K562 (cell line): ENCODE data around the gene CENPA. TPM values are rescaled to one million over a fixed set of nuclear protein-coding genes. Genes with fewer than 3 reads are reported as not detected.

ENCODE experiments used
- LEF1 ChIP-seq: fragments of 450-650 bp; IDR thresholded peaks from 2 replicates; pipeline ENCODE4 v1.6.1; 2016; ENCODE audit warnings: mild to moderate bottlenecking
- MAX ChIP-seq: sonication (generic); formaldehyde crosslinking; IDR thresholded peaks from 2 replicates; pipeline ENCODE4 v1.9.0; 2022; ENCODE audit warnings: mild to moderate bottlenecking, missing genetic modification reagents
- MTA3 ChIP-seq: fragments of 450-650 bp; formaldehyde crosslinking; IDR thresholded peaks from 2 replicates; pipeline ENCODE4 v1.6.1; 2017; ENCODE audit warnings: mild to moderate bottlenecking, borderline replicate concordance
- MYBL2 ChIP-seq, 2 experiments: fragments of 450-650 bp in 1 of 2; sonication (generic) in 1 of 2; formaldehyde crosslinking in 1 of 2; IDR thresholded peaks; 2 replicates each; pipeline versions ENCODE4 v1.6.1 to v1.8.1; 2017 to 2022; ENCODE audit warnings: borderline replicate concordance in 1 of 2, inconsistent platforms in 1 of 2, low read depth in 1 of 2, mild to moderate bottlenecking in 1 of 2, missing genetic modification reagents in 1 of 2, moderate library complexity in 1 of 2
- POLR2AphosphoS5 ChIP-seq: IDR thresholded peaks from 2 replicates; pipeline ENCODE4 v1.6.1; 2011; ENCODE audit warnings: mild to moderate bottlenecking, low read depth, low read length, moderate library complexity; ENCODE audit not compliant: control insufficient read depth, insufficient read depth
- POLR2H ChIP-seq: IDR thresholded peaks from 2 replicates; pipeline ENCODE4 v1.6.1; 2016; ENCODE audit warnings: missing genetic modification characterization, low read depth, mild to moderate bottlenecking, control low read depth, missing compliant biosample characterization, moderate library complexity
- RBM34 ChIP-seq: fragments of 200-400 bp; formaldehyde crosslinking; IDR thresholded peaks from 2 replicates; pipeline ENCODE4 v1.6.1; 2018; ENCODE audit warnings: low read length, borderline replicate concordance; ENCODE audit not compliant: insufficient read depth
- SAFB ChIP-seq: fragments of 200-400 bp; formaldehyde crosslinking; IDR thresholded peaks from 2 replicates; pipeline ENCODE4 v1.6.1; 2017; ENCODE audit warnings: low read depth, low read length, borderline replicate concordance
- TSC22D4 ChIP-seq: fragments of 450-650 bp; IDR thresholded peaks from 2 replicates; pipeline ENCODE4 v1.6.1; 2016; ENCODE audit warnings: missing genetic modification characterization, missing biosample characterization, control low read depth
- ZNF384 ChIP-seq: IDR thresholded peaks from 2 replicates; pipeline ENCODE4 v1.6.1; 2012; ENCODE audit warnings: low read depth, low read length, improper control_type of control experiment
- ZNF77 ChIP-seq: fragments of 250-450 bp; sonication (Bioruptor Pico); IDR thresholded peaks from 2 replicates; pipeline ENCODE4 v1.5.0; 2020
- polyA plus RNA-seq, 8 experiments: library from polyadenylated mRNA; depleted of rRNA in 4 of 8; stranded (reverse) in 5 of 8; unstranded in 3 of 8; fragments of >200 nt; fragmentation: Nextera tagmentation in 2 of 8; fragmentation: Illumina TruSeq in 1 of 8; extraction: Ambion mirVana in 2 of 8; extraction: Trizol in 1 of 8; gene quantifications; 2 replicates each; pipeline versions ENCODE4 v1.2.1 to v1.2.3, GENCODE V29; 2011 to 2014; ENCODE audit warnings: inconsistent platforms in 1 of 8, missing spikeins in 1 of 8
- total RNA-seq, 7 experiments: library from RNA; depleted of rRNA in 6 of 7; stranded (reverse); fragments of >200 nt in 6 of 7; fragmentation: Illumina TruSeq in 2 of 7; extraction: Trizol in 2 of 7; gene quantifications; 2 replicates each; pipeline versions ENCODE4 v1.2.1 to v1.2.3, GENCODE V29; 2011 to 2021; ENCODE audit warnings: low replicate concordance in 1 of 7
- TF ChIP-seq, protein P1 (sequence below), 2 experiments: fragments of 200-800 bp in 1 of 2; sonication (Bioruptor generic) in 1 of 2; sonication (generic) in 1 of 2; formaldehyde crosslinking in 1 of 2; IDR thresholded peaks in 1 of 2; conservative IDR thresholded peaks in 1 of 2; 2 replicates each; pipeline versions ENCODE4 v1.5.0 to v1.6.1; 2016 to 2020; ENCODE audit warnings: missing compliant biosample characterization in 1 of 2, missing genetic modification characterization in 1 of 2, missing genetic modification reagents in 1 of 2
- TF ChIP-seq, protein P2 (sequence below): sonication (generic); formaldehyde crosslinking; IDR thresholded peaks from 2 replicates; pipeline ENCODE4 v1.8.0; 2023; ENCODE audit warnings: mild to moderate bottlenecking, missing genetic modification reagents

CENPA gene
- total and polyA plus RNA-seq, 9 of the 15 experiments (the other 6 are each of a cell fraction or from before 2014, with no cell fraction given), result 11.3 to 61.7 (median 44.7) TPM

- peak; percentile 83 for TF ChIP-seq POLR2H
- peak; percentile 85 for TF ChIP-seq MAX (CRISPR knock-in tag)
- TF ChIP-seq, protein P1, sequence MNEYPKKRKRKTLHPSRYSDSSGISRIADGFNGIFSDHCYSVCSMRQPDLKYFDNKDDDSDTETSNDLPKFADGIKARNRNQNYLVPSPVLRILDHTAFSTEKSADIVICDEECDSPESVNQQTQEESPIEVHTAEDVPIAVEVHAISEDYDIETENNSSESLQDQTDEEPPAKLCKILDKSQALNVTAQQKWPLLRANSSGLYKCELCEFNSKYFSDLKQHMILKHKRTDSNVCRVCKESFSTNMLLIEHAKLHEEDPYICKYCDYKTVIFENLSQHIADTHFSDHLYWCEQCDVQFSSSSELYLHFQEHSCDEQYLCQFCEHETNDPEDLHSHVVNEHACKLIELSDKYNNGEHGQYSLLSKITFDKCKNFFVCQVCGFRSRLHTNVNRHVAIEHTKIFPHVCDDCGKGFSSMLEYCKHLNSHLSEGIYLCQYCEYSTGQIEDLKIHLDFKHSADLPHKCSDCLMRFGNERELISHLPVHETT (CRISPR knock-in tag; conservative IDR thresholded peaks at IDR 0.05 in 1 of 2, IDR thresholded peaks at IDR 0.05 in 1 of 2), result 0 out of 4 replicates have a peak, but pooled peaks of 1 of the 2 experiments have one; percentile 37
- peak; percentile 41; the same call in 1 of the 2 replicates for TF ChIP-seq LEF1
- TF ChIP-seq TSC22D4, result no peak
- TF ChIP-seq MTA3, result peak; percentile 88; the same call in 1 of the 2 replicates
- TF ChIP-seq ZNF384, result peak; percentile 84
- TF ChIP-seq, protein P2, sequence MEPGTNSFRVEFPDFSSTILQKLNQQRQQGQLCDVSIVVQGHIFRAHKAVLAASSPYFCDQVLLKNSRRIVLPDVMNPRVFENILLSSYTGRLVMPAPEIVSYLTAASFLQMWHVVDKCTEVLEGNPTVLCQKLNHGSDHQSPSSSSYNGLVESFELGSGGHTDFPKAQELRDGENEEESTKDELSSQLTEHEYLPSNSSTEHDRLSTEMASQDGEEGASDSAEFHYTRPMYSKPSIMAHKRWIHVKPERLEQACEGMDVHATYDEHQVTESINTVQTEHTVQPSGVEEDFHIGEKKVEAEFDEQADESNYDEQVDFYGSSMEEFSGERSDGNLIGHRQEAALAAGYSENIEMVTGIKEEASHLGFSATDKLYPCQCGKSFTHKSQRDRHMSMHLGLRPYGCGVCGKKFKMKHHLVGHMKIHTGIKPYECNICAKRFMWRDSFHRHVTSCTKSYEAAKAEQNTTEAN (CRISPR knock-in tag), result no peak
- no peak for TF ChIP-seq SAFB
- TF ChIP-seq POLR2AphosphoS5, result peak; percentile 87
- no peak for TF ChIP-seq ZNF77 (CRISPR knock-in tag)
- TF ChIP-seq RBM34, result no peak
- TF ChIP-seq MYBL2 (IDR thresholded peaks at IDR 0.05; ENCODE audit: low read depth), result peak; percentile 99
- TF ChIP-seq MYBL2 (CRISPR knock-in tag; IDR thresholded peaks at IDR 0.05; ENCODE audit: borderline replicate concordance), result peak; percentile 90; the same call in 1 of the 2 replicates
Observed at GRCh38 chr2:26785431-26786206, at the start of gene CENPA (continued).
